Adrenal gland (tissue), 12 donors: Measurements from ENCODE around the gene IFITM2. TPM values are rescaled to one million over a fixed set of nuclear protein-coding genes. Genes with fewer than 3 reads are reported as not detected.

ENCODE experiments used
- DNase-seq, 7 donors: peaks; one replicate each; pipeline ENCODE4 v3.0.0-alpha.2; 2019 to 2020
- H3K27ac ChIP-seq, 5 donors: fragments of 200-600 bp; sonication (generic) in 4 of 5; 1 replicate in 3 of 5; 2 replicates in 2 of 5; pipeline versions ENCODE4 v1.5.1 to v1.8.0; 2016 to 2020; ENCODE audit warnings: mild to moderate bottlenecking in 1 of 5
- H3K27me3 ChIP-seq: fragments of 200-600 bp; 2 replicates; pipeline ENCODE4 v1.8.0; 2021
- H3K36me3 ChIP-seq, 2 donors: fragments of 200-600 bp; replicated peaks in 1 of 2; 1 replicate in 1 of 2; 2 replicates in 1 of 2; pipeline versions ENCODE4 v1.5.1 to v1.8.0; 2018 to 2022
- H3K4me1 ChIP-seq, 2 donors: fragments of 200-600 bp; replicated peaks in 1 of 2; 1 replicate in 1 of 2; 2 replicates in 1 of 2; pipeline versions ENCODE4 v1.5.1 to v1.8.0; 2018 to 2021
- H3K4me3 ChIP-seq, 4 donors: fragments of 200-600 bp; sonication (generic) in 3 of 4; one replicate each; pipeline ENCODE4 v1.5.1; 2016 to 2018
- H3K9me3 ChIP-seq, 3 donors: fragments of 200-600 bp; sonication (generic) in 1 of 3; replicated peaks in 1 of 3; 1 replicate in 2 of 3; 2 replicates in 1 of 3; pipeline versions ENCODE4 v1.5.1 to v1.8.0; 2016 to 2021
- CTCF ChIP-seq, 6 experiments: fragments of 450-650 bp in 4 of 6; fragments of 200-600 bp in 2 of 6; sonication (generic) in 1 of 6; IDR thresholded peaks; 1 replicate in 5 of 6; 2 replicates in 1 of 6; pipeline versions ENCODE4 v1.5.1 to v1.8.0; 2016 to 2021; ENCODE audit warnings: antibody characterized with exemption in 6 of 6, mild to moderate bottlenecking in 2 of 6, moderate library complexity in 1 of 6
- POLR2A ChIP-seq, 2 donors: fragments of 450-650 bp; IDR thresholded peaks; one replicate each; pipeline ENCODE4 v1.6.1; 2017; ENCODE audit warnings: antibody characterized with exemption in 2 of 2, mild to moderate bottlenecking in 2 of 2, moderate library complexity in 1 of 2
- WGBS, 4 donors: extraction: QIAGEN DNeasy Blood & Tissue Kit in 2 of 4; methylation state at CpG; one replicate each; pipeline versions ENCODE4 v1.1.5 to v1.1.7; 2013 to 2017; 5-methylcytosine and 5-hydroxymethylcytosine counted together
- intact Hi-C, 2 donors: fragments of 100-400 bp; cut with DNase I; formaldehyde crosslinking; loops; one replicate each; pipeline versions ENCODE4 v1.14.1 to v1.15.0; 2022 to 2023
- polyA plus RNA-seq, 3 donors: library from polyadenylated mRNA; stranded (reverse); fragments of 200-250 nt in 2 of 3; fragments of 350-450 nt in 1 of 3; fragmentation: Illumina TruSeq in 1 of 3; extraction: RNeasy Lipid Tissue Mini Kit (QIAGEN cat#74804) in 1 of 3; gene quantifications; one replicate each; pipeline ENCODE4 v1.2.3, GENCODE V29; 2013 to 2014
- total RNA-seq, 9 donors: library from RNA; depleted of rRNA in 4 of 9; stranded (reverse); fragments of >200 nt in 4 of 9; fragments of 120-200 nt in 1 of 9; fragmentation: NEBNext Ultra II Directional in 1 of 9; extraction: Animal tissue kit (Norgen Biotek cat#: 25700) in 1 of 9; gene quantifications; one replicate each; pipeline versions ENCODE4 v1.1.0 to v1.2.4, GENCODE V29; 2013 to 2023
- donor health status: healthy with polysubstance abuse.
- donor health status: Bipolar disorder and iron deficiency.
- donor health status: DM: yes; HTN: yes; CAD: no.
- donor health status: DM: no; HTN: no; CAD: no.
- donor health status: DM: no; HTN: no; CAD: no.
- donor health status: DM: yes; HTN: yes; CAD: no.

Gene IFITM2
- total and polyA plus RNA-seq, 12 donors, result 30.7 to 835 (median 235) TPM

DNA sequence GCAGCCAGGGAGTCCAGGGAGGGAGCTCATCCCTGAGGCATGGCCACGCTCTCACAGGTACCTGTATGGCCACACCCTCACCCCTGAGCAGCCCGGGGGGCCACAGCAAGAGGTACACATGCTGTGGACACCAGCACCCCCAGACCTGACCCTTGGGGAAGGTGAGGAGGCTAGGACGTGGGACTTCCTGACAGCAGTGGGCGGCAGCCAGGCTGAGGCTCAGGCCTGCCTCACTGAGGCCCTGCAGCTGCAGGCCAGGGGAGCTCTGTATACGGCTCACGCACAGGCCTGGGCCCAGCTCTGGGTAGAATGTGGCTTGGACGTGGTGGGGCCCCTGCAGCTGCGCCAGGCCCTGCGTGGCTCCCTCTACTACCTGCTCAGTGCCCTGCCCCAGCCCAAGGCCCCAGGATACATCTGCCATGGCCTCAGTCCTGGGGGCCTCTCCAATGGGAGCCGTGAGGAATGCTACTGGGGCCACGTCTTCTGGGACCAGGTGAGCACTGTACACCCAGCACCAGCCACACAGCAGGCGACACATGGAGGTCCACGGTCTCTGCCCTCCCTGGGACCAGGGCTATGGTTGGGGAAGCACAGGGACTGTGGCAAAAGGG lies 16.9 kb upstream of the IFITM2 start:
- H3K4me3 ChIP-seq, result no peak overlapping the region
- TF ChIP-seq CTCF (IDR thresholded peaks at IDR 0.05), result no peak
- no peak for TF ChIP-seq POLR2A (IDR thresholded peaks at IDR 0.05)
- intact Hi-C loops, result loop anchor here in 1 of 2 donors (10.0 kb wide), 1 partner anchor 154 kb away; the partner anchor contains the start of gene ANO9
- H3K36me3 ChIP-seq, result no peaks in the 10 kb centered on the region
- H3K27me3 ChIP-seq, result no peaks in the 10 kb centered on the region
- DNase-seq, result no peak
- no peak overlapping the region for H3K27ac ChIP-seq
- H3K4me1 ChIP-seq, result no peaks in the 10 kb centered on the region
- WGBS, 4 donors, result 88 to 95% (median 92%) methylated on average over 5 to 13 of the region's 13 CpGs
- H3K9me3 ChIP-seq, result no peaks in the 10 kb centered on the region

GRCh38 chr11:291281-292210 lies 16.1 kb upstream of the IFITM2 start:
- no peak overlapping the region for H3K4me3 ChIP-seq
- intact Hi-C loops, result loop anchor here in 1 of 2 donors (10.0 kb wide), 1 partner anchor 153 kb away; the partner anchor contains the start of gene ANO9
- H3K27ac ChIP-seq, result no peak overlapping the region
- no peak for TF ChIP-seq CTCF (IDR thresholded peaks at IDR 0.05)
- no peak for TF ChIP-seq POLR2A (IDR thresholded peaks at IDR 0.05)
- H3K9me3 ChIP-seq, result no peaks in the 10 kb centered on the region
- no peak for DNase-seq
- H3K27me3 ChIP-seq, result no peaks in the 10 kb centered on the region
- no peaks in the 10 kb centered on the region for H3K36me3 ChIP-seq
- H3K4me1 ChIP-seq, result no peaks in the 10 kb centered on the region
- WGBS, 4 donors, result 87 to 92% (median 91%) methylated on average over 33 to 44 of the region's 44 CpGs

GRCh38 chr11:292211-293121 lies 15.2 kb upstream of the IFITM2 start:
- no peak for TF ChIP-seq CTCF (IDR thresholded peaks at IDR 0.05)
- no peak for TF ChIP-seq POLR2A (IDR thresholded peaks at IDR 0.05)
- Histone ChIP-seq H3K4me3 (no peak overlapping the region), H3K27ac (no peak overlapping the region), H3K27me3 (no peaks in the 10 kb centered on the region), H3K4me1 (no peaks in the 10 kb centered on the region), H3K36me3 (no peaks in the 10 kb centered on the region), H3K9me3 (no peaks in the 10 kb centered on the region)
- no peak for DNase-seq
- 83 to 92% (median 87%) methylated on average over 4 to 29 of the region's 29 CpGs for WGBS, 4 donors
- intact Hi-C loops, result loop anchor here in 1 of 2 donors (10.0 kb wide), 1 partner anchor 152 kb away; the partner anchor contains the start of gene ANO9
